Loucy (cell line): Measurements from ENCODE around the gene LAMC1.

Source experiments
- EZH2phosphoT487 ChIP-seq: fragments of 200-600 bp; IDR thresholded peaks from 2 replicates; pipeline ENCODE4 v1.6.1; 2018; ENCODE audit warnings: antibody characterized with exemption, mild to moderate bottlenecking, moderate library complexity, borderline replicate concordance
- TF ChIP-seq, protein P1 (sequence below): fragments of 200-600 bp; sonication (generic); conservative IDR thresholded peaks from 2 replicates; pipeline ENCODE4 v1.5.1; 2014; ENCODE audit warnings: mild to moderate bottlenecking, antibody characterized with exemption, low read length

DNA sequence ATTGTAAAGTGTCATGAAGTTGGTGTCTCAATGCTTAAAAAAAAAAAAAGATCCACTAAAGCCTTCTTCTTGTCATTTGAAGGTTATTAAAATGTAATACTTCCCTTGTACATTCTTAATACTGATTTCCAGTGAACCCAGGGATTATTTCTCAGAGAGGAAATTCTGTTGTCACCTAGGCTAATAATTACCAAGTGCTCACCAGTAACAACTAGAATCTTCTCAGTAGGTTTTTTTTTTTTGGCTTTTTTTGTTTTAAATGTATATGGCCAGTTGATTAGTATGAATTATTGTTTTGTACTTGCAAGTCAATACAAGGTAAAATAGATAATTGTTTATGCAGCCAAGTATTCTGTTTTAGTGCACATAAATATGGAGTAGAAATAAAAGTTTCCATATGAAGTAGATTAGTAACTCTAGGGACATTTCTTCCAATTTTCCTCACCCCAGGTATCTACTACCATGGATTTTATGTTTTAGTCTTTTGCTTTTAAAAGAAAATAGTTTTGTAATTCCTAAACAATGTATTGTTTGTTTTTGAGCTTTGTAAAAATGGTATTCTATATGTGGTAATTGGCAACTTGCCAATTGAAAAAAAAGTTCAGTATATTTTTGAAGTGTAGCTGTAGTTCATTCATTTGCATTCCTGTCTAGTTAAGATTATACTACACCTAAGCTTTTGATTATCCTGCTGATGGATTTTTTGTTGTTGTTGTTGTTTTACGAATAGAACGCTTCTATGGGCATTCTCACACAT lies 21.9 kb downstream of the LAMC1 start:
- TF ChIP-seq, protein P1, sequence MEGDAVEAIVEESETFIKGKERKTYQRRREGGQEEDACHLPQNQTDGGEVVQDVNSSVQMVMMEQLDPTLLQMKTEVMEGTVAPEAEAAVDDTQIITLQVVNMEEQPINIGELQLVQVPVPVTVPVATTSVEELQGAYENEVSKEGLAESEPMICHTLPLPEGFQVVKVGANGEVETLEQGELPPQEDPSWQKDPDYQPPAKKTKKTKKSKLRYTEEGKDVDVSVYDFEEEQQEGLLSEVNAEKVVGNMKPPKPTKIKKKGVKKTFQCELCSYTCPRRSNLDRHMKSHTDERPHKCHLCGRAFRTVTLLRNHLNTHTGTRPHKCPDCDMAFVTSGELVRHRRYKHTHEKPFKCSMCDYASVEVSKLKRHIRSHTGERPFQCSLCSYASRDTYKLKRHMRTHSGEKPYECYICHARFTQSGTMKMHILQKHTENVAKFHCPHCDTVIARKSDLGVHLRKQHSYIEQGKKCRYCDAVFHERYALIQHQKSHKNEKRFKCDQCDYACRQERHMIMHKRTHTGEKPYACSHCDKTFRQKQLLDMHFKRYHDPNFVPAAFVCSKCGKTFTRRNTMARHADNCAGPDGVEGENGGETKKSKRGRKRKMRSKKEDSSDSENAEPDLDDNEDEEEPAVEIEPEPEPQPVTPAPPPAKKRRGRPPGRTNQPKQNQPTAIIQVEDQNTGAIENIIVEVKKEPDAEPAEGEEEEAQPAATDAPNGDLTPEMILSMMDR, result no peak
- no peak for TF ChIP-seq EZH2phosphoT487
